IPS DF 19.7 (cell line): ENCODE measurements around the gene WNT7B.

ENCODE experiments used
- DNase-seq: peaks from one replicate; pipeline ENCODE4 v3.0.0-alpha.2; 2013; ENCODE audit warnings: low read depth, low spot score

WNT7B gene

DNA sequence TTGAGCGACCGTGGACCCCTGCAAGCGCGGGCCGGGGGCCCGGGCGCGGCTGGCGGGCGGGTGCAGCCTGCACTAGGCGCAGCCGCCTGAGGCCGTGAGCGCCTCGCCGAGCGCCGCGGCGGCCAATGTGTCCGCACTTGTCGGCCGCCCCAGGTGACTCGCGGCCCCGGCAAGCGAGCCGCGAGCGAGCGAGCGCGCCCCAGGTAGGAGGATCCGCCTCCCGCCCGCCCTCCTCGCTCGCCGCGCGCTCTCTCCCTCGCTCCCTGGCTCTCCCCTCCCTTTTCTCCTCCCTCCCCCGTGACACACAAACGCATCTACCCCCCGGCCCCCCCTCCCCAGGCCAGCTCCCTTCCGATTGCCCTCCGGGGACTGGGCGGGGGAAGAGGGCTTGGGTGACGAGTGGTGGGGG lies at the start of gene WNT7B:
WNT7B (minus strand) TSS at position 160 of the 409 bp plus-strand sequence. CDS start 408 bp downstream, outside the sequence.
- no peak for DNase-seq

DNA sequence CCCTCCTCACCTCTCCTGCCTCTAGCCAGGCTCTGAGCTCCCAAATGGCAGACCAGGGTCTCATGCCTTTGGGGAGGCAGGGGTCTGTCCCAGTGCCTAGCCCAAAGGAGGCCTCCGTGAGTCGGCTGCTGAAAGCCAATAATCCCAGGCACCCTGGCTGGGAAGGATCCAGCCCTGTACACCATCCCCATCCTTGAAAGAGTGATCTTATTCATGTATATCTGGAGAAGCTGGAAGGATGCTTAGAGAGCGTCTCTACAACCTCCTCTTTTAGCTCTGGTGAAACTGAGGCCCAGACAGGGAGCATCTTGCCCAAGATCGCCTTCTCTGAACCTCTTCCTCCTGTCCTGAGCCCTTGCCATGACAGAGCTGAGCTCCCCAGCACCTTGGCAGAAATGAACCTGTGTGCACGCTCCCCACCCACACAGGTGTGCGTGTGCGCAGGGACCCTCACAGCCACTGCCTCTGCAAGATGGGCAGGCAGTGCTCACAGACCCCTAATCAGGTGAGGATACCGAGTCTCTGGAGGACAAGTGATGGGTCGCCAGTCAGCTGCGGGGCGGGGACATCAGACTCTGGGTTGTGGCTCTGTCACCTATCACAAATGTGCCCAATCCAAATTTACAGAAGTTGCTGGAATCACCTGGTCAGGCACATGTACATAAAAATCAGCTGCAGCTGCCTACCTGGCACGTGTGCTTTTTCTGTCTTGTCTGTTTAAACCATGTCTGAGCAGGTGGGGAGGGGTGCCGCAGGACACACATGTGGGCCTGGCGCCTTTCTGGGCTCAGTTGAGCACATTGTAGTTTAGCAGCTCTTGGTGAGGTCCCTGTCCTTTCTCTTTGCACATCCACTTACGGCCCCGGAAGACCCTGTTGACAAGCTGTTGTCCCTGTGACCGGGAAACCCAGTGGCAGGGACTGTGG lies 49.3 kb upstream of the WNT7B start:
- DNase-seq: no peak

DNA sequence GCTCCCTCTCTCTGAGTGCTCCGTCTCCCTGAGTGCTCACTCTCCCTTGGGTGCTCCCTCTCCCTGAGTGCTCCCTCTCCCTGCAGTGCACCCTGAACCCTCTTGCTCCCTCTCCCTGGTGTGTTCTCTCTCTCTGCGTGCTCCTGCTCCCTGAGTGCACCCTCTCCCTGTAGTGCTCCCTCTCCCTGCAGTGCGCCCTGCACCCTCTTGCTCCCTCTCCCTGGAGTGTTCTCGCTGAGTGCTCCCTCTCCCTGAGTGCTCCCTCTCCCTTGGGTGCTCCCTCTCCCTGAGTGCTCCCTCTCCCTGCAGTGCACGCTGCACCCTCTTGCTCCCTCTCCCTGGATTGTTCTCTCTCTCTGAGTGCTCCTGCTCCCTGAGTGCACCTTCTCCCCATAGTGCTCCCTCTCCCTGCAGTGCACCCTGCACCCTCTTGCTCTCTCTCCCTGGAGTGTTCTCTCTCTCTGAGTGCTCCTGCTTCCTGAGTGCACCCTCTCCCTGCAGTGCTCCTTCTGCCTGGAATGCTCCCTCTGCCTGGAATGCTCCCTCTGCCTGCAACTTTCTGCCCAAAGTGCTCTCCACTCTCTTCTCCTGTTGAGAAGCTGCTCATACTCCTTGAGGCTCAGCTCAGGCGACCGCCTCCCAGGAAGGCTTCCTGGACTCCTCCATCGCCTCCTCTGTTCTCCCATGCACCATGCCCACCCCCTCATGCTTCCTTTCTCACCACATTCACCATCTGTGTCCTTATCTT lies 48.4 kb upstream of the WNT7B start:
- no peak for DNase-seq

DNA sequence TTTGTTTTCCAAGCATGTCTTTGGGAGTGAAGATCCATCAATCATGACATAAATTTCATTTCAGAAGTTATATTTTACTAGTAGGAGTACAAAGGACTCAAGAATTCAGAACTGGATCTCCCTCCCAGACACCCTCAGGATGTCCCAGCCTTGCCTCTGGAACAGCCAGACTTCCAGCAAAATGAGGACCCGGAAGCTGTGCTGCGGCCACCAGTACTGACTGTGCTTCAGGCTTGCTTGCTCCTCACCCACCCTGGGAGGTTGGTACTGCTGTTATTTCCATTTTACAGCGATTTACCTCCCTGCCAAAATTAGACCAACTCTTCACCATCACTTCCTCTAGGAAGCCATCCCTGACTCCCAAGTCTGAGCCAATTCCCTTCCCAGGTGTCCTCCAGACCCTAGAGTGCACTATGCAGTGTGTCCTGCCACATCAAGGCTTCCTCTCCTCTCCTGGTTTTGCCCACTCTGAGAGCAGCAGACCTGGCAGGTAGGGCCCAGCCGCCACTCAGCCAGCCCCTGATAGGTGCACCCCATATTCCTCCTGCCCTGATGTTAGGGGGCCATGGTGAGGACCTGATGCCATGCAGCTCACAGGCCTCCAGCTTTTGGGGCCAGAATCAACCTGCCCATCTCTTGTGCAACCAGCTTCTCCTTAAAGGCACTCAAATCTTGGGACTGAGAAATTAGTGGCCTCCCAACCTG lies 47.3 kb upstream of the WNT7B start:
- DNase-seq: no peak

DNA sequence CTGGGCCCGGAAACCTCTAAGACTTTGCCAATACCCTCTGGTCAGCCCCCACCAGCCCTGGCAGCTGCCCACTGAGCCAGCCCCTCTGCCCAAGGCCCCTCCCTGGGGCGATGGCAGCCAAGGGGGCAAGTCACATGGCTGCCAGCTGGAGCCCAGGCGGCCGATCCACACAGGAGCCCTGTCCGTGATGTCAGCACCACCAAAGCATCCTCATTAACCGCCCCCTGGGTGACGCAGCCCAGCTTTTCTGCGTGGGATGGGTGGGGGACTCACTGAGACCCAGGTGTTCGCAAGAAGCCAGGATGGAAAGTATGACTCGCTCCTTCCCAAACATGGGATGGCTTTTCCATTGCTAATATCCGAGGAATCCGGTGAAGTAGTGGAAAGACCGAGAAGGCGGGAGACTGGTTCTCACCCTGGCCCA lies 46.6 kb upstream of the WNT7B start:
- no peak for DNase-seq

DNA sequence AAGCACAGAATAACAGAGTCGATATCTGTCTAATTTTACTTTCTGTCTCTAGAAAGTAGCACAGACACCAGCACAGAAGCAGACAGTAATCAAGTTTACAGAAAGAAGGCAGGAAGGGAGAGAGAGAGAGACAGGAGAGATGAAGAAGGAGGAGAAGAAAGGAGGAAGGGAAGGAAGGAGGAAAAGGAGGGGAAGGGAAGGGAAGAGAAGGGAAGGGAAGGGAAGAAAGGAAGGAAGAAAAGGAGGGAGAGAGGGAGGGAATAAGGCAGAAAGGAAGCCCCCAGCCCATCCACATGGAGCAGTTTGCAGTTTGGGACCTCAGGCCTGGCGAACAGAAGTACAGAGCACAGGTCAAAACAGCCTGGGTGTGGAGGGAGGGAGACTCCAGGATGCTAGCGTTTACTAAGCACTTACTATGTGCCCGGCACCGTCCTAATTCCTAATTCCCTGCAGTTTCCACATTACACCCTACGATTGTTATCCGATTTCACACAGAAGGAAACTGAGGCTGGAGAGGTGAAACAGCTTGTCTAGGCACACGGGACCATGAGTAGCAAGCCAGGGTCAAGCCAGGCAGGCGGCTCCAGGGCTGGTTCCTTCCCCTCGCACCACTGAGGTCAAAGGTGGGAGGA lies 46.0 kb upstream of the WNT7B start:
- no peak for DNase-seq

DNA sequence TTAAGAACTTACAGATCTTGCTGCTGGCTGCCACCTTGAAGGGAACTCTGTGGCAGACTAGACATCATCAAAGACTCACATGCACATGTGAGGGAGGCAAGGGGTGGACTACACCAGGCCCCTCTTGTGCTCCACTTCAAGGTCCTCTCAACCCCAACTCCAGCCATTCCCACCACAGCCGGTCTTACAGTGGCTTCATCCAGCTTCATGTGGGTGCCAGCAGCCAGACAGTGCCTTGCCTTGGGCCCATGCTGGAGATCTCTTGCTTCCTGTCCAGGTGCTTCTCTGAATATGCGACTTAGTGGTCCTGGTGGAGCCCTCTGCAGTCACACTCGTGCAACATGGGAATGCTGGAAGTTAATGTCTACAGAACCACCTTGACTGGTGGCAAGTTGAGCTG lies 44.6 kb upstream of the WNT7B start:
- DNase-seq: no peak

DNA sequence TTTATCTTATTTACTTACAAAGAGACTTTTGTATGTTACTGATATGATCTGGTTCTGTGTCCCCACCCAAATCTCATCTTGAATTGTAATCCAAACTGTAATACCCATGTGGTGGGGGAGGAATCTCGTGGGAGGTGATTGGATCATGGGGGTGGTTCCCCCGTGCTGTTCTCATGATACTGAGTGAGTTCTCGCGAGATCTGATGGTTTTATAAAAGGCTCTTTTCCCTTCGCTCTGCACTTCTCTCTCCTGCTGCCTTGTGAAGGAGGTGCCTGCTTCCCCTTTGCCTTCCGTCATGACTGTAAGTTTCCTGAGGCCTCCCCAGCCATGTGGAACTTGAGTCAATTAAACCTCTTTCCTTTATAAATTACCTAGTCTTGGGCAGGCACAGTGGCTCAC lies 42.4 kb upstream of the WNT7B start:
- DNase-seq: no peak

DNA sequence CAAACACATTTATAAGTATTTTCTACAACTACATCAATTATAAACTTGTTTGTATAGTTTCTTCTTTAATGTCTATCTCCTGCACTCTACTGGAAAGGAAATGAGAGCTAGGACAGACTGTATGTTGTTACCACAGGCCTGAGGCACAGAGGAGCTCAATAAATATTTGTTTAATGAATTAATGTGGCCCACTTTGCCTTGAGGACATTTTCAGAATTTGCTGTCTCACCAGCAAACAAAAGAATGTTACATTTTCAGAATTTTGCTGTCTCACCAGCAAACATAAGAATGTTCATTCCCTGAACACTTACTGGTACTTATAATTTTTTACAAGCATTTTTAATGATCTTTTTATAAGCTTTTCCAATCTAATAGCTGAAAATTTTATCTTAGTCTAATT lies 41.9 kb upstream of the WNT7B start:
- no peak for DNase-seq

DNA sequence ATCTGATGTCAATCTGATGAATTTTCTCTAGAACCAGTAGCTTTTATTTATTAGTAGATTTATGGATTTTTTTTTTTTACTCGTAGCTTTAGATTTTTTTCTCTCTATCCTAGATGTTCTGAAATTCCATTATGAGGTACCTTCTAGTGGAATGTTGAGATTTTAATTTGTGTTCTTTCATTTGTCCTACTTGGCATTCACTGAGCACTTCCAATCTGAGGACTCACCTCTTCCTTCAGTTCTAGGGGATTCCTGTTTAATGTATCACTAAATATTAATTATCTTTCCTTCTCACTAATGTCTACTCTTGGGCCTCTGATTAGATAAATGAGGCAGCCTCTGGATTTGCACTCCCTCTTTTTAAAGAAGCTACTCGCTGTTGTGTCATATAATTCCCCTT lies 40.2 kb upstream of the WNT7B start:
- no peak for DNase-seq

DNA sequence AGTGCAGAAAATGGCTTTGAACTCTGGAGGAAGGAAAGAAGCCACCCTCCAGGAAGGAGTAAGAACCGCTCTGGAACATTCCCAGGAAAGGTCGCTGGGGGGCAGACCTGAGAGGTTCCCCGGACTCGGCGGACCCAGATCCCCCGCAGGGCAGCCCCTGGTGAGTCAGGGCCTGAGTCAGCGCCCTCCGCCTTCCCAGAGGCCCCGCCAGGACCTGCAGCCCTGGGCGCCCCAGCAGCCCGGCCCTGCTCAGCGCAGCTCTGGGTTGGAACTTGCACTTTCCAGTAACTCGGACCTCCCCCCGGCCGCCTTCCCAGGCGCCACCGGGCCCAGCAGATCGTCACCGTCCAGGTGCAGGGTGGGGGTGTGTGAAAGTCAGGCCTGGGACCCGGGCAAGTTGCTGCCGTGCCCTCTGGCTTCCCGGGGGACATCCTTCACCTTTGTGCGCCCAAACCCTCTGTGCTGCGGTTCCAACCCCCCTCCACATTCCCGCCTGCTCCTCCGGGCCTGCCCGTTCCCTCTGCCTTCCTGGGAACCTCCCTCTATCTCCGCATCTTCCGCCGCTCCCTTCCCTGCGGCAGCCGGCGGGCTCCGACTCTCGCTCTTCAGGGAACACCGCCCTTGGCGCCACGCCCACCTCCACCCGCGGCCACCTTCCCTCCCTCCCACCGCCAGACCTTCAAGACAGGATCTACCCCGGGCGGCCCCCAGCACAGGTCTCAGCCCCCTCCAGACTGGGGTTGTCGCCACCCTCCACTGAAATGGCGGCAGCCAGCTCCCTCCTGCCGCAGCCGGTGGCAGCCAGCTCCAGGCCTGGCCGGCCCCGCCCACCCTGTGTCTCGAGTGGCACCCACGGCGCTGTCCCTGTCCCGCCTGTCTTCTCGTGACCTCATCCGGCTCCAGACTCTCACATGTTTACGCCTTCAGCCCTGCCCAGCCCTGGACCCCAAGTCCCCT lies 36.8 kb upstream of the WNT7B start:
- no peak for DNase-seq

DNA sequence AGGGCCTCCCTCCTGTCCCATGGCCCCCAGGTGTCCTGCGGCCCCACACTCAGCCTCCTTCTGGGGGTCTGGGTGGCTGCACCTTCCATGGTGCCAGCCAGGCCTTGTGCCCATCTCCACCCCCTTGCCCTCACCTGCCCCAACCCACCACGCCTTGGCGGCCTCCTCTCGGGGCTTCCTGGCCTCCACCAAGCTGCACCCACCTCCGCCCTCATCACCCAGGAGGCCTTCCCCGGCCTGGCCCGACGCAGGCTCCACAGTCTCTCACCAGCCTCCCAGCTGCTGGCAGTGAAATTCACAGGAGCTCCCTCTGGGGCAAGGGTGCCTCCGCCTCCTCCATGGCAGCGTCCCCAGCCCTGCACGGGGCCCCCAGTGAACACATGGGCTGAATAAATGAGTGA lies 35.9 kb upstream of the WNT7B start:
- DNase-seq: no peak

DNA sequence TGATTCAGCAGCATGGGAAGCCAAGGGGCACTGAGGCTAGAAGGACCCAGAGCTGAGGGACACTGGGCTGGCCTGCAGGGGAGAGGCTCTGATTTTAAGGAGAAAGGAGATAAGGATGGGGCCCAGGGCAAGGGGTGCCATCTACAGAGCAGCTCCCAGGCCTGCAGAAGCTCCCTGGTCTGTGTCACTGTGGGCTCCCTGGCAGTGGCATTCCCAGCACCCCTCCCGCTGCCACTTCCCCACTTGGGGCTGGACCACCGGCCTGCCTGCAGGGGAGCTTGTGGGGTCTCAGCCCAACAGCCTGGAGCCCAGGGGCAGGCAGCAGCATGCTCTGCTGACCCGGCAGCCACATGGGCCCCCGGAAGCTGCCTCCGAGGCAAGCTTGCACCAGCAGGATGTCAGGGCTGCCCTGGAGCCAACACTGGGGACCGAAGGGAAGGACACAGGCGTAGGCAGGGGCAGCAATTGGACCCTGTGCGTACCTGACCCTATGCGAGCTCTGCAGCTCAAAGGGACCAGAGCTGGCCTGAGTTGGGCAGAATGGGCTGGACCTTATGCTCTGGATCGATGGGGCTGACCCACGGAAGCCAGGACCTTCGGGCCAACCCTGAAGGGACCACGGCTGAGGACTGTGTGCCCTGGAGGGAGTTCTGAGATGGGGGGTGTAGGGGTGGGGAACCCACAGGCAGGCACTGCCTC lies 35.4 kb upstream of the WNT7B start:
- no peak for DNase-seq

DNA sequence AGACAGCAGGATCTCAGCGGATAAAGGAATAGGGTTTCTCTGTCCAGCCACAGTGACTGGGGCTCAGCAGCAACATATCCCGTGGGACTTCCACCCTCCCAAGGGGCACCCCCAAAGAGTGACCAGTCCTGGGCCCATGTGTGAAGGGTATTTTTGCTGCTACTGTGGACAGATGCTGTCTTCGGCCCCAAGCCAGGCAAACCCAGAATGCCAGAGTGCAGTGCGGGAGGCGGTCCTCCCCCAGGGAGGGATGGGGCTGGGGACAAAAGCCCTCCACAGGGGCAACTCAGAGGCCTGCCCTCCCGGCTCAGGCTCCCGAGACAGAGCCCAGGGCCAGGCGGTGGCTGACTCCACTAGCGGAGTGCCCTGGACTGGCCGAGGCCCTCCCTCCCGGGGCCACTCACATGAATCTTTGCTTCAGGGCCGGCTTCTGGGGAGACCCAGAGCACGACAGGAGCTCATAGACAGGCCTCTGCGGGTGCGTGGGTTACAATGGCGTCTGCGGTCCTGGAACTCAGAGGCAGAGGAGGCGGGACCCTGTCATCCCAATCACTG lies 34.7 kb upstream of the WNT7B start:
- DNase-seq: no peak

DNA sequence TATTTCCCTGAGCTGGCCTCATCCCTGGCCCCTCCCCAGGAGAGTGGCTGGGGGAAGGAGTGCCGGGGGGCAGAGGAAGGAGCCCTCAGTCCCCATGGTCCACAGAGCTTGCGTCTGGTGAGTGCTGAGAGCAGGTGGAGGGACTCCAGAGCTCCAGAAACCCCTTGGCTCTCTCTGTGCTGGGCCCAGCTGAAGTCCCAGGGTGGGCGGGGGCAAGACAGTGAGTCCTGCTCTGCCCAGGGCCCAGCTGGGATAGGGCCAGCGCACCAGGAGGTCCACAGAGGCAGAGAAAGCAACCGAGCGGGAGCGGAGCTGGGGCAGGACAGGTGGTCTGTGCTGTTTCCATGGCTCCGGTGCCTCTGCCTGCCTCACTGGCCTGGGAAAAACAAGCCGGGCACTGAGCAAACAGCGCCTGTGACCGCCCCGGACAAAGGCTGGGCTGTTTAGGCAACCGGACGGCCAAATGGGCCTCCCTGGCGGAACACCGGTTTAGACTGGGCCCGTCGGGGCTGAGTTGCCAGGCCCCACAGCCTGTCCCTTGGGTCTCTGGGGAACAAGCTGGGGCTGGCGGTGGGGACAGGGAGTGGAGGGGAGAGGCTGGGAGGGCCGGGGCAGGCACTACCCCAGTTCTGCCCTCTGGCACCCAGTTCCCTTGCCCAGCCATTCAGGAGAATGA lies 34.1 kb upstream of the WNT7B start:
- DNase-seq: no peak

DNA sequence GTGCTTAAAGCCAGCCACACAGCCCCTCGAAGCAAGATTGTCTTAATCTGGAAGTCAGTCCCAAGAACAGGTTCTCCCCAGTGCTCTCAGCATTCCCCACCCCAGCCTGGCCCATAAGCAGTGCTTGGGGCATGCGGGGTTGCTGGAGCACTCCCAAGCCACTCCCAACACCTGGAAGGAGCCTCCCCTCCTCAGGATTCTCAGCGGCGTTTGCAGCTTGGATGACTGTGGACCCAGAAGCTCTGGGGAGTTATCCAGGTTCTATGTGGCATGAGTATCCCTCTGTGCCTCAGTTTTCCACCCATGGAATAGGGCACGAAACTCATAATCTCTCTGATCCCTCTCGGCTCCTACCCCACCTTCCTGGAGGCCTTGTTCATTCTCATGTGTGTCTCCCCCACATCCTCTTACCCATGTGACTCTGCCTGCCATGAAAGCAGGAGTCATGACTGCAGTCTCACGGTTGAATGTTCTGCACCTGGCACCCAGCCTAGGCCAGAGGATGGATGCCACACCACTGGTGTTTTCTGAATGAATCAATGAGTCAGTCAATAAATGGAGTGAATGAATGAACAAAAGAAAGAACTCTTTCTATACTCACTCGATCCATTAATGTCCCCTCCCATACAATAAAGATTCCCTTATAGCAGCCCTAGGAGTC lies 33.4 kb upstream of the WNT7B start:
- DNase-seq: no peak

DNA sequence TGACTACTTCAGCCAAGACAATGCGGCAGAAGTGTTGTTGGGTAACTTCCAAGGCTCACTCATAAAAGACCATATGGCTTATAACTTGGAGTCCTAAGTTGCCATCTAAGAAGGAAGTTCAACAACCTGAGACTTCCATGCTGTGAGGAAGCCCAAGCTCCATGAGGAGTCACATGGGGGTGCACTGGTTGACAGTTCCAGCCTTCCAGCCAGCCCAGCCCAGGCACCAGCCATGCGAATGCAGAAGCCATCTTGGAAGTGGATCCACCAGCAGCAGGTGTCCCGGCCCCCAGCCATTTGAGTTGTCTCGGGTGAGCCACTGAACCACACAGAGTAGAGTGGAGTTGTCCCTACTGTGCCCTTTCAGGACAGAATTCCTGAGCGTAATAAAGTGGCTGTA lies 32.8 kb upstream of the WNT7B start:
- DNase-seq: no peak

DNA sequence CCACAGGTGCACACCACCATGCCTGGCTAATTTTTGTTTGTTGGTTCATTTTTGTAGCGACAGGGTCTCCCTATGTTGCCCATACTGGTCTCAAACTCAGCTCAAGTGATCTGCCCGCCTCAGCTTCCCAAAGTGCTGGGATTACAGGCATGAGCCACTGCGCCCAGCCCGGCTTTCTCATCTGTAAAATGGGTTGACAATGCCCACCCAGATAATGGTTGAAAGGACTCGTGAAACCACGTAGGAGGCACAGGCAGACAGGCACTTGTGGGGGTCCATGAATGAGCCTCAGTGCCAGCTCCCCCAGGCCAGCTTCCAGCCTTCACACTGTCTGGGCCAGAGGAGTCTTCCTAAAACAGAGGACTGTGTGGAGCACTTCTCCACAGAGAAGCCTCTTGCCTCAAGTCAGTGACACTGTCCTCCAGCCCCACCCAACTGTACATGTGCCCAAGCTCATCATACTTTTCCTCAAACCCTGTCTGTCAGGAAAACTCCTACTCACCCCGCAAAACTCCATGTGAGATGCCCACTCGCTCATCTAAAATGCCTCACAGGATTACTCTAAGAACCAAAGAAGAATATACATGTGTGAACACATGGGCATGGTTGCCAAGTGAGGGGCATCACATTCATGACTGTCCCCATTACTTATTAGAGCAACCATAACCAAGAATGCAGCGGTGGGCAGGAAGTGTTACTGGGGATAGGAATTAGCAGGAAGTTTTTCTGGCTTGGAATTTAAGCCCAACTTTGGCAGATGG lies 32.1 kb upstream of the WNT7B start:
- DNase-seq: no peak
